Fibroblast of villous mesenchyme (primary cell): ENCODE results near the gene UBE2E3. TPM values are rescaled to one million over a fixed set of nuclear protein-coding genes. Genes with fewer than 3 reads are reported as not detected.
"Not testable (repeated sequence)": the region's sequence is repeated elsewhere in the genome, so short reads cannot be mapped to it uniquely, and the experiment has no call there.

Source experiments
- DNase-seq: peaks from one replicate; pipeline ENCODE4 v3.0.0-alpha.2; 2010; ENCODE audit warnings: low read depth
- H3K4me3 ChIP-seq: 2 replicates; pipeline ENCODE4 v1.5.1; 2011; ENCODE audit warnings: low read depth, mild to moderate bottlenecking, low read length
- total RNA-seq: library from RNA; depleted of rRNA; stranded (reverse); fragments of >200 nt; gene quantifications from 2 replicates; pipeline ENCODE4 v1.2.3, GENCODE V29; 2012
- TF ChIP-seq, protein P1 (sequence below): IDR thresholded peaks from 2 replicates; pipeline ENCODE4 v1.5.1; 2012; ENCODE audit warnings: low read depth, mild to moderate bottlenecking, low read length; ENCODE audit not compliant: insufficient read depth

The UBE2E3 gene
- total RNA-seq, 1 donor: 66.9 TPM

DNA sequence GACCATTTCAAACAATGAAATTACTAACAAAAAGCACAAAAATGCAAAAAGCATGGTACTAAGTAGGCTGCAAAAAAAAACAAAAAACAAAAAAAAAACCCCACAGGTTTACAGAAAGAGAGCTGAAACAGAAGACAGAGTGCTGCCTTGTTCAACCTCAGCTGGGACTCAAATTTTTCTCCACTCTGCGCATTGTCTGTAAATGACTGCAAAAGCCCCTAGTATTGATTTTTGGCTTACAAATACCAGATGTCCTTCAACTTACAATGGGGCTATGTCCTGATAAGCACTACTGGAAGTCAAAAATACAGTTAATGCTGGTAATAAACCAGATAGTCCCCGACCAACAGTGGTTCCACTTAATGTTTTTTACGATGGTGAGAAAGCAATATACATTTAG lies 42.2 kb downstream of the UBE2E3 start:
- TF ChIP-seq, protein P1, sequence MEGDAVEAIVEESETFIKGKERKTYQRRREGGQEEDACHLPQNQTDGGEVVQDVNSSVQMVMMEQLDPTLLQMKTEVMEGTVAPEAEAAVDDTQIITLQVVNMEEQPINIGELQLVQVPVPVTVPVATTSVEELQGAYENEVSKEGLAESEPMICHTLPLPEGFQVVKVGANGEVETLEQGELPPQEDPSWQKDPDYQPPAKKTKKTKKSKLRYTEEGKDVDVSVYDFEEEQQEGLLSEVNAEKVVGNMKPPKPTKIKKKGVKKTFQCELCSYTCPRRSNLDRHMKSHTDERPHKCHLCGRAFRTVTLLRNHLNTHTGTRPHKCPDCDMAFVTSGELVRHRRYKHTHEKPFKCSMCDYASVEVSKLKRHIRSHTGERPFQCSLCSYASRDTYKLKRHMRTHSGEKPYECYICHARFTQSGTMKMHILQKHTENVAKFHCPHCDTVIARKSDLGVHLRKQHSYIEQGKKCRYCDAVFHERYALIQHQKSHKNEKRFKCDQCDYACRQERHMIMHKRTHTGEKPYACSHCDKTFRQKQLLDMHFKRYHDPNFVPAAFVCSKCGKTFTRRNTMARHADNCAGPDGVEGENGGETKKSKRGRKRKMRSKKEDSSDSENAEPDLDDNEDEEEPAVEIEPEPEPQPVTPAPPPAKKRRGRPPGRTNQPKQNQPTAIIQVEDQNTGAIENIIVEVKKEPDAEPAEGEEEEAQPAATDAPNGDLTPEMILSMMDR: no peak
- H3K4me3 ChIP-seq: no peak overlapping the region
- DNase-seq: no peak

DNA sequence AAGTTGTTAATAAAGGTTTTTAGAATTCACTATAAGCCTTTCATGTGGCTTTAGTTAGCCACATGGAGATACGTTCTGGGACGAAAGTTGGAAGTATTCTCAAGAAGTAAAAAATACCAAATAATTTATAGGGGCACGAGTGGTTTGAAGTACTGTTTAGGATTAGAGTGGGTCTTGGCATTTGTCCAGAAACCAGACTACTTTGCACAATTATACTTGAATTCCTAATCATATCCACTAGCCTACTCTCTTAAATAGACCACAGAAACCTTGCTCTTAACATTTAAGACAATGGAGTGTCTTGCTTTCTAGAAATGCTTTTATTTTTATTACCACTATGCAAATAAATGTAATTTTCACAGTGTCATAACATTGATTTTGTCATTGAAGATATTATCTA lies 44.6 kb downstream of the UBE2E3 start:
- H3K4me3 ChIP-seq: no peak overlapping the region
- DNase-seq: peak; percentile 52
- TF ChIP-seq, protein P1: no peak

DNA sequence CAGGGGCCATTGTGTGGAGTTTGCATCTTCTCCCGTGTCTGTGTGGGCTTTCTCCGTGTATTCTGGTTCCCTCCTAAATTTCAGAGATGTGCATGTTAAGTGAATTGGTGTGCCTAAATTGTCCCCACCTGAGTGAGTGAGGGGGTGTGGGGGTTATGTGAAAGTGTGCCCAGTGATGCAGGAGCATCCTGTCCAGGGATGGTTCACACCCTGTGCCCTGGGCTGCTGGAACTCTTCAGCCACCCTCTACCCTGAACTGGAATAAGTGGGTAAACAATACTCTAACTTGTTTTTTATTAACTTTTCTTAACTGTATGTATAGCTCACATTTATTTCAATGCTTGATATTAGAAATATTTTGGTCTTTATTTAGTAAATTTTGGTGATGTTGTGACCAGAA lies 56.0 kb downstream of the UBE2E3 start:
- no peak overlapping the region for H3K4me3 ChIP-seq
- DNase-seq: no peak
- TF ChIP-seq, protein P1: no peak

DNA sequence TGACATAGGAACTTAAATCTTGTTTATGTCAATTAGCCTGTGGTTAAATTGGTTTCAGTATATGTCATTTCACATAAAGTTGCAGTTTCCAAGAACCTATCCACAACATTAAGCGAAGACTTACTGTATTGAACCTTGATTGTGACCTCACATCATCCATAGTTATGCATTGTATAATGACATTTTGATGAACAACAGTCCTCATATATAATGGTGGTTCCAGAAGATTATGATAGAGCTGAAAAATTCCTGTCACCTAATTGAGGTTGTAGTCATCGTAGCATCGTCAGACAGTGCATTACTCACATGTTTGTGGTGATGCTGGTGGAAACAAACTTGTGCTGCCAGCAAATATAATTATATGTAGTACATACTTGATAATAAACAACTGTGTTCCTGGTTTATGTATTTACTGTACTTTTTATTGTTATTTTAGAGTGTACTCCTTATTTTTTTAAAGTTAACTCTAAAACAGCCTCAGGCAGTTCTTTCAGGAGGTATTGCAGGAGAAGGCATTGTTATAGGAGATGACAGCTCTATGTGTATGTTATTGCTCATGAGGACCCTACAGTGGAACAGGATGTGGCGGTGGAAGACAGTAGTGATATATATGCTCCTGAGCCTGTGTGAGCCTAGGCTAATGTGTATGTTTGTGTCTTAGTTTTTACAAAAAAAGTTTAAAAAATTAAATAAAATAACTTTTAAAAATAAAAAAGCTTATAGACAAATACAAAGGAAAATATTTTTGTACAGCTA lies 56.6 kb downstream of the UBE2E3 start:
- peak; percentile 87 for DNase-seq
- TF ChIP-seq, protein P1: no peak
- H3K4me3 ChIP-seq: no peak overlapping the region

DNA sequence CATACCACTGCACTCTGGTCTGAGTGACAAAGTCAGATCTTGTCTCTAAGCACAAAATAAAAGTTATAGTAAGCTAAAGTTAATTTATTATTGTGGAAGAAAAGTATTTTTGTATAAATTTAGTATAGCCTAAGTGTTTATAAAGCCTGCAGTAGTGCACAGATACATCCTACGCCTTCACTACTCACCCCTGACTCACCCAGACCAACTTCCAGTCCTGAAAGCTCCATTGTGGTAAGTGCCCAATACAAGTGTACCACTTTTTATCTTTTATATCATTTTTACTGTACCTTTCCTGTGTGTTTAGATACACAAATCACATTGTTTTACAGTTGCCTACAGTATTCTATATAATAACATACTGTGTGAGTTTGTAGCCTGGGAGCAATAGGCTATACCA lies 57.5 kb downstream of the UBE2E3 start:
- TF ChIP-seq, protein P1: no peak
- peak; percentile 25 for DNase-seq
- no peak overlapping the region for H3K4me3 ChIP-seq

DNA sequence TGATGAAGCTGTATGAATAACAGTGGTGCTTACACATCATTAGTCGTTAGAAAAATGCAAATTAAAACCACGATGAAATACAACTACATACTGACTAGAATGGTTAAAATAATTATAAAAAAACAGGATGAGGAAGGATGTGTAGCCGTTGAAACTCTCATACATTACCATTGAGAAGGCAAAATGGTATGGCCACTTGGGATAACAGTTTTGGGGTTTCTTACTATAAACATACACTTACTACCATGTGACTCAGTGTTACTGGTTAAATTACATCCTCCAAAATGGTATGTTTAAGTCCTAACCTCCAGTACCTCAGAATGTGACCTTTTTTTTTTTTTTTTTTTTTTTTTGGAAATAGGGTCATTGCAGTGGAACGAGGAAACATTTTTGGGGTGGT lies 58.4 kb downstream of the UBE2E3 start:
- TF ChIP-seq, protein P1: no peak
- no peak overlapping the region for H3K4me3 ChIP-seq
- DNase-seq: no peak

DNA sequence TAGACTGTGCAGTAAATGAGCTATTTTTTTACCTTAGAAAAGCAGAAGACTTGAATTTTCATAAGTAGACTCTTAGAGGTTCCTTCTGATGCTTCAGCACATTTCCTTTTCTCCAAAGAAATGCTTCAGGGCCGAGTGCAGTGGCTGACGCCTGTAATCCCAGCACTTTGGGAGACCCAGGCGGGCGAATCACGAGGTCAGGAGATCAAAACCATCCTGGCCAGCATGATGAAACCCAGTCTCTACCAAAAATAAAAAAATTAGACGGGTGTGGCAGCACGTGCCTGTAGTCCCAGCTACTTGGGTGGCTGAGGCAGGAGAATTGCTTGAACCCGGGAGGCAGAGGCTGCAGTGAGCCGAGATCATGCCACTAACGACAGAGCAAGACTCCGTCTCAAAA lies 60.4 kb downstream of the UBE2E3 start:
- H3K4me3 ChIP-seq, DNase-seq: not testable (repeated sequence)
